Activated T-cell treated with anti-CD3 and anti-CD28 coated beads, Interleukin-2, amount 50 U/mL, for 48 hours (primary cell): ENCODE measurements around the gene TMEM205.
"Not testable (repeated sequence)": the region's sequence is repeated elsewhere in the genome, so short reads cannot be mapped to it uniquely, and the experiment has no call there.

ENCODE experiments used
- DNase-seq, 2 experiments: peaks; one replicate each; pipeline ENCODE4 v3.0.0-alpha.2; 2020

Gene TMEM205

GRCh38 chr19:11338569-11339253 is 7.4 kb downstream of the TMEM205 start:
- no peak for DNase-seq

- DNase-seq: no peak
Measured at GRCh38 chr19:11338121-11338520, 7.9 kb downstream of the TMEM205 start.

- no peak for DNase-seq
Measured at GRCh38 chr19:11337080-11337479, 9.0 kb downstream of the TMEM205 start.

- DNase-seq: no peak
Measured at GRCh38 chr19:11335449-11336146, 10.5 kb downstream of the TMEM205 start.

GRCh38 chr19:11333838-11334237 is 12.2 kb downstream of the TMEM205 start:
- DNase-seq: not testable (repeated sequence)

GRCh38 chr19:11332822-11333221 is 13.2 kb downstream of the TMEM205 start:
- no peak for DNase-seq

GRCh38 chr19:11331502-11331901 is 14.6 kb downstream of the TMEM205 start:
- no peak for DNase-seq

- no peak for DNase-seq
Measured at GRCh38 chr19:11330127-11330526, 15.9 kb downstream of the TMEM205 start.

GRCh38 chr19:11325544-11325943 is 20.5 kb downstream of the TMEM205 start:
- DNase-seq: no peak

GRCh38 chr19:11324748-11325389 is 21.2 kb downstream of the TMEM205 start:
- no peak for DNase-seq

GRCh38 chr19:11324079-11324661 is 21.9 kb downstream of the TMEM205 start:
- DNase-seq: peak; percentile 39 to 50

GRCh38 chr19:11323601-11324078 is 22.4 kb downstream of the TMEM205 start:
- DNase-seq: no peak

- DNase-seq: no peak
Measured at GRCh38 chr19:11322269-11323024, 23.6 kb downstream of the TMEM205 start.

- DNase-seq: no peak
Measured at GRCh38 chr19:11321191-11322126, 24.6 kb downstream of the TMEM205 start.

- DNase-seq: not testable (repeated sequence)
Measured at GRCh38 chr19:11320278-11320995, 25.6 kb downstream of the TMEM205 start.

GRCh38 chr19:11306337-11306736 is 39.7 kb downstream of the TMEM205 start:
- DNase-seq: no peak

GRCh38 chr19:11304936-11305335 is 41.1 kb downstream of the TMEM205 start:
- DNase-seq: no peak

GRCh38 chr19:11300811-11301120 is 45.3 kb downstream of the TMEM205 start:
- DNase-seq: no peak

GRCh38 chr19:11299946-11300810 is 45.9 kb downstream of the TMEM205 start:
- no peak for DNase-seq

GRCh38 chr19:11296264-11296663 is 49.8 kb downstream of the TMEM205 start:
- no peak for DNase-seq
